Vagina (tissue), 2 donors: ENCODE results near the gene LPCAT1.
"Not testable (repeated sequence)": the region's sequence is repeated elsewhere in the genome, so short reads cannot be mapped to it uniquely, and the experiment has no call there.

Experiments used
- CTCF ChIP-seq, 3 experiments: fragments of 450-650 bp in 2 of 3; fragments of 200-600 bp in 1 of 3; sonication (generic) in 1 of 3; IDR thresholded peaks; one replicate each; pipeline ENCODE4 v1.5.1; 2017 to 2019; ENCODE audit warnings: antibody characterized with exemption in 3 of 3, mild to moderate bottlenecking in 2 of 3, moderate library complexity in 2 of 3
- POLR2A ChIP-seq, 2 donors: fragments of 450-650 bp; IDR thresholded peaks; one replicate each; pipeline ENCODE4 v1.6.1; 2017; ENCODE audit warnings: antibody characterized with exemption in 2 of 2, mild to moderate bottlenecking in 2 of 2, moderate library complexity in 2 of 2
- POLR2AphosphoS5 ChIP-seq, 2 donors: sonication (generic); formaldehyde crosslinking; IDR thresholded peaks; one replicate each; pipeline ENCODE4 v1.9.0; 2017; ENCODE audit warnings: antibody characterized with exemption in 2 of 2, mild to moderate bottlenecking in 2 of 2, low read depth in 1 of 2; ENCODE audit not compliant: insufficient read depth in 1 of 2

- not testable (repeated sequence) for TF ChIP-seq CTCF (IDR thresholded peaks at IDR 0.05); POLR2AphosphoS5 (IDR thresholded peaks at IDR 0.05; ENCODE audit: insufficient read depth in 1 of 2, low read depth in 1 of 2); POLR2A (IDR thresholded peaks at IDR 0.05)
Measured at GRCh38 chr5:1514819-1515310, 8.9 kb downstream of the LPCAT1 start.
